Measurements from ENCODE around the gene PCA3. TPM values are rescaled to one million over a fixed set of nuclear protein-coding genes. Genes with fewer than 3 reads are reported as not detected.

The PCA3 gene
- polyA plus RNA-seq, 1 donor from 2014 or later, result 0.16 TPM

GRCh38 chr9:76784881-76785280 is 20.6 kb downstream of the PCA3 start:
- Histone ChIP-seq H3K4me3 (ENCODE audit: low read length) (no peak overlapping the region), H3K27me3 (ENCODE audit: insufficient read depth, low read depth, low read length) (no peaks in the 10 kb centered on the region), H3K4me2 (ENCODE audit: low read length) (no peak overlapping the region), H2AFZ (ENCODE audit: low read depth, low read length) (no peak overlapping the region), H3K27ac (ENCODE audit: low read length) (no peak overlapping the region), H3K79me2 (replicated peaks; ENCODE audit: insufficient read depth, low read length) (no peaks in the 10 kb centered on the region), H3K9me2 (ENCODE audit: insufficient read depth, low read length) (no peaks in the 10 kb centered on the region), H3K36me3 (ENCODE audit: insufficient read depth, low read length) (no peaks in the 10 kb centered on the region), H3K9me3 (ENCODE audit: low read length) (no peaks in the 10 kb centered on the region), H3F3A (ENCODE audit: insufficient read depth, low read length, poor library complexity, severe bottlenecking) (no peaks in the 10 kb centered on the region), H4K20me1 (ENCODE audit: insufficient read depth) (no peaks in the 10 kb centered on the region), H3K9ac (ENCODE audit: low read length) (no peak overlapping the region)
- TF ChIP-seq RAD21 (conservative IDR thresholded peaks at IDR 0.05), result no peak
- TF ChIP-seq REST (IDR thresholded peaks at IDR 0.05; ENCODE audit: borderline replicate concordance), result no peak
- no peak for TF ChIP-seq EZH2 (IDR thresholded peaks at IDR 0.05; ENCODE audit: borderline replicate concordance, insufficient read depth, low read length, poor library complexity, severe bottlenecking)
- TF ChIP-seq EP300 (conservative IDR thresholded peaks at IDR 0.05; ENCODE audit: poor library complexity, severe bottlenecking), result no peak
- no peak for TF ChIP-seq POLR2AphosphoS5 (IDR thresholded peaks at IDR 0.05)
- no peak for TF ChIP-seq SMC3 (conservative IDR thresholded peaks at IDR 0.05; ENCODE audit: poor library complexity)

- H3F3A ChIP-seq (ENCODE audit: insufficient read depth, low read length, poor library complexity, severe bottlenecking), result no peaks in the 10 kb centered on the region
- no peaks in the 10 kb centered on the region for H3K9me3 ChIP-seq (ENCODE audit: low read length)
- no peak overlapping the region for H2AFZ ChIP-seq (ENCODE audit: low read depth, low read length)
- no peak for TF ChIP-seq EZH2 (IDR thresholded peaks at IDR 0.05; ENCODE audit: borderline replicate concordance, insufficient read depth, low read length, poor library complexity, severe bottlenecking)
- no peak overlapping the region for H3K4me2 ChIP-seq (ENCODE audit: low read length)
- H3K36me3 ChIP-seq (ENCODE audit: insufficient read depth, low read length), result no peaks in the 10 kb centered on the region
- no peaks in the 10 kb centered on the region for H3K9me2 ChIP-seq (ENCODE audit: insufficient read depth, low read length)
- H3K79me2 ChIP-seq (replicated peaks; ENCODE audit: insufficient read depth, low read length), result no peaks in the 10 kb centered on the region
- no peak overlapping the region for H3K27ac ChIP-seq (ENCODE audit: low read length)
- no peak overlapping the region for H3K4me3 ChIP-seq (ENCODE audit: low read length)
- H3K27me3 ChIP-seq (ENCODE audit: insufficient read depth, low read depth, low read length), result no peaks in the 10 kb centered on the region
- H3K9ac ChIP-seq (ENCODE audit: low read length), result no peak overlapping the region
- H4K20me1 ChIP-seq (ENCODE audit: insufficient read depth), result no peaks in the 10 kb centered on the region
These were observed 21.3 kb downstream of the PCA3 start for GRCh38 chr9:76785501-76785900.

GRCh38 chr9:76787677-76788076 is 23.4 kb downstream of the PCA3 start:
- no peaks in the 10 kb centered on the region for H3K79me2 ChIP-seq (replicated peaks; ENCODE audit: insufficient read depth, low read length)
- no peaks in the 10 kb centered on the region for H3F3A ChIP-seq (ENCODE audit: insufficient read depth, low read length, poor library complexity, severe bottlenecking)
- TF ChIP-seq CTCF (IDR thresholded peaks at IDR 0.05; ENCODE audit: poor library complexity, severe bottlenecking), result no peak
- TF ChIP-seq EP300 (conservative IDR thresholded peaks at IDR 0.05; ENCODE audit: poor library complexity, severe bottlenecking), result no peak
- TF ChIP-seq SMC3 (conservative IDR thresholded peaks at IDR 0.05; ENCODE audit: poor library complexity), result no peak
- no peak for TF ChIP-seq EZH2 (IDR thresholded peaks at IDR 0.05; ENCODE audit: borderline replicate concordance, insufficient read depth, low read length, poor library complexity, severe bottlenecking)
- TF ChIP-seq RAD21 (conservative IDR thresholded peaks at IDR 0.05), result no peak
- no peak for TF ChIP-seq REST (IDR thresholded peaks at IDR 0.05; ENCODE audit: borderline replicate concordance)
- no peak for TF ChIP-seq MXI1 (conservative IDR thresholded peaks at IDR 0.05; ENCODE audit: poor library complexity, severe bottlenecking)
- H3K9me3 ChIP-seq (ENCODE audit: low read length), result no peaks in the 10 kb centered on the region
- no peaks in the 10 kb centered on the region for H3K9me2 ChIP-seq (ENCODE audit: insufficient read depth, low read length)
- no peaks in the 10 kb centered on the region for H3K27me3 ChIP-seq (ENCODE audit: insufficient read depth, low read depth, low read length)
- no peak overlapping the region for H2AFZ ChIP-seq (ENCODE audit: low read depth, low read length)
- no peak overlapping the region for H3K4me2 ChIP-seq (ENCODE audit: low read length)
- H3K4me3 ChIP-seq (ENCODE audit: low read length), result no peak overlapping the region
- H4K20me1 ChIP-seq (ENCODE audit: insufficient read depth), result no peaks in the 10 kb centered on the region
- H3K9ac ChIP-seq (ENCODE audit: low read length), result no peak overlapping the region
- H3K27ac ChIP-seq (ENCODE audit: low read length), result no peak overlapping the region
- no peaks in the 10 kb centered on the region for H3K36me3 ChIP-seq (ENCODE audit: insufficient read depth, low read length)
